Adrenal gland (tissue), 12 donors: ENCODE results near the gene EFNA5. TPM values are rescaled to one million over a fixed set of nuclear protein-coding genes. Genes with fewer than 3 reads are reported as not detected.

Experiments used
- DNase-seq, 7 donors: peaks; one replicate each; pipeline ENCODE4 v3.0.0-alpha.2; 2019 to 2020
- H3K27ac ChIP-seq, 5 donors: fragments of 200-600 bp; sonication (generic) in 4 of 5; 1 replicate in 3 of 5; 2 replicates in 2 of 5; pipeline versions ENCODE4 v1.5.1 to v1.8.0; 2016 to 2020; ENCODE audit warnings: mild to moderate bottlenecking in 1 of 5
- H3K27me3 ChIP-seq: fragments of 200-600 bp; 2 replicates; pipeline ENCODE4 v1.8.0; 2021
- H3K36me3 ChIP-seq, 2 donors: fragments of 200-600 bp; replicated peaks in 1 of 2; 1 replicate in 1 of 2; 2 replicates in 1 of 2; pipeline versions ENCODE4 v1.5.1 to v1.8.0; 2018 to 2022
- H3K4me1 ChIP-seq, 2 donors: fragments of 200-600 bp; replicated peaks in 1 of 2; 1 replicate in 1 of 2; 2 replicates in 1 of 2; pipeline versions ENCODE4 v1.5.1 to v1.8.0; 2018 to 2021
- H3K4me3 ChIP-seq, 4 donors: fragments of 200-600 bp; sonication (generic) in 3 of 4; one replicate each; pipeline ENCODE4 v1.5.1; 2016 to 2018
- H3K9me3 ChIP-seq, 3 donors: fragments of 200-600 bp; sonication (generic) in 1 of 3; replicated peaks in 1 of 3; 1 replicate in 2 of 3; 2 replicates in 1 of 3; pipeline versions ENCODE4 v1.5.1 to v1.8.0; 2016 to 2021
- CTCF ChIP-seq, 6 experiments: fragments of 450-650 bp in 4 of 6; fragments of 200-600 bp in 2 of 6; sonication (generic) in 1 of 6; IDR thresholded peaks; 1 replicate in 5 of 6; 2 replicates in 1 of 6; pipeline versions ENCODE4 v1.5.1 to v1.8.0; 2016 to 2021; ENCODE audit warnings: antibody characterized with exemption in 6 of 6, mild to moderate bottlenecking in 2 of 6, moderate library complexity in 1 of 6
- POLR2A ChIP-seq, 2 donors: fragments of 450-650 bp; IDR thresholded peaks; one replicate each; pipeline ENCODE4 v1.6.1; 2017; ENCODE audit warnings: antibody characterized with exemption in 2 of 2, mild to moderate bottlenecking in 2 of 2, moderate library complexity in 1 of 2
- WGBS, 4 donors: extraction: QIAGEN DNeasy Blood & Tissue Kit in 2 of 4; methylation state at CpG; one replicate each; pipeline versions ENCODE4 v1.1.5 to v1.1.7; 2013 to 2017; 5-methylcytosine and 5-hydroxymethylcytosine counted together
- intact Hi-C, 2 donors: fragments of 100-400 bp; cut with DNase I; formaldehyde crosslinking; loops; one replicate each; pipeline versions ENCODE4 v1.14.1 to v1.15.0; 2022 to 2023
- polyA plus RNA-seq, 3 donors: library from polyadenylated mRNA; stranded (reverse); fragments of 200-250 nt in 2 of 3; fragments of 350-450 nt in 1 of 3; fragmentation: Illumina TruSeq in 1 of 3; extraction: RNeasy Lipid Tissue Mini Kit (QIAGEN cat#74804) in 1 of 3; gene quantifications; one replicate each; pipeline ENCODE4 v1.2.3, GENCODE V29; 2013 to 2014
- total RNA-seq, 9 donors: library from RNA; depleted of rRNA in 4 of 9; stranded (reverse); fragments of >200 nt in 4 of 9; fragments of 120-200 nt in 1 of 9; fragmentation: NEBNext Ultra II Directional in 1 of 9; extraction: Animal tissue kit (Norgen Biotek cat#: 25700) in 1 of 9; gene quantifications; one replicate each; pipeline versions ENCODE4 v1.1.0 to v1.2.4, GENCODE V29; 2013 to 2023
- donor health status: healthy with polysubstance abuse.
- donor health status: Bipolar disorder and iron deficiency.
- donor health status: DM: yes; HTN: yes; CAD: no.
- donor health status: DM: no; HTN: no; CAD: no.
- donor health status: DM: no; HTN: no; CAD: no.
- donor health status: DM: yes; HTN: yes; CAD: no.

Gene EFNA5
- total and polyA plus RNA-seq, 12 donors = 0.06 to 11.8 (median 1.6) TPM

- H3K4me3 ChIP-seq = no peak overlapping the region
- TF ChIP-seq CTCF (IDR thresholded peaks at IDR 0.05) (no peak), POLR2A (IDR thresholded peaks at IDR 0.05) (no peak)
- H3K27ac ChIP-seq = no peak overlapping the region
- H3K27me3 ChIP-seq = no peaks in the 10 kb centered on the region
- no peaks in the 10 kb centered on the region for H3K4me1 ChIP-seq
- intact Hi-C loops = no loop called here
- no peak for DNase-seq
- 90 to 92% (median 91%) methylated on average over 3 of the region's 3 CpGs for WGBS, 4 donors
- H3K36me3 ChIP-seq = no peaks in the 10 kb centered on the region
- H3K9me3 ChIP-seq = no peaks in the 10 kb centered on the region
Observed at GRCh38 chr5:107444300-107444699, 226.4 kb downstream of the EFNA5 start.

GRCh38 chr5:107443897-107444296 lies 226.8 kb downstream of the EFNA5 start:
- Histone ChIP-seq H3K27ac (no peak overlapping the region), H3K36me3 (no peaks in the 10 kb centered on the region), H3K4me1 (no peaks in the 10 kb centered on the region), H3K4me3 (no peak overlapping the region), H3K9me3 (no peaks in the 10 kb centered on the region), H3K27me3 (no peaks in the 10 kb centered on the region)
- TF ChIP-seq CTCF (IDR thresholded peaks at IDR 0.05) (no peak), POLR2A (IDR thresholded peaks at IDR 0.05) (no peak)
- 87 to 91% (median 89%) methylated on average over 3 of the region's 3 CpGs for WGBS, 4 donors
- no peak for DNase-seq
- intact Hi-C loops = no loop called here

GRCh38 chr5:107442452-107442851 lies 228.3 kb downstream of the EFNA5 start:
- WGBS, 4 donors = 81 to 86% (median 82%) methylated on average over 2 of the region's 2 CpGs
- TF ChIP-seq POLR2A (IDR thresholded peaks at IDR 0.05) = no peak
- TF ChIP-seq CTCF (IDR thresholded peaks at IDR 0.05) = no peak
- no peaks in the 10 kb centered on the region for H3K36me3 ChIP-seq
- intact Hi-C loops = no loop called here
- no peaks in the 10 kb centered on the region for H3K27me3 ChIP-seq
- no peaks in the 10 kb centered on the region for H3K4me1 ChIP-seq
- H3K27ac ChIP-seq = no peak overlapping the region
- no peak for DNase-seq
- no peak overlapping the region for H3K4me3 ChIP-seq
- H3K9me3 ChIP-seq = no peaks in the 10 kb centered on the region

GRCh38 chr5:107439832-107440231 lies 230.9 kb downstream of the EFNA5 start:
- 87 to 94% (median 90%) methylated on average over 2 of the region's 2 CpGs for WGBS, 4 donors
- intact Hi-C loops = no loop called here
- H3K9me3 ChIP-seq = no peaks in the 10 kb centered on the region
- H3K4me1 ChIP-seq = no peaks in the 10 kb centered on the region
- H3K36me3 ChIP-seq = no peaks in the 10 kb centered on the region
- TF ChIP-seq CTCF (IDR thresholded peaks at IDR 0.05) (no peak), POLR2A (IDR thresholded peaks at IDR 0.05) (no peak)
- no peak overlapping the region for H3K27ac ChIP-seq
- no peaks in the 10 kb centered on the region for H3K27me3 ChIP-seq
- no peak overlapping the region for H3K4me3 ChIP-seq
- no peak for DNase-seq
